HepG2 (cell line): ENCODE measurements around the gene CDKN1A. TPM values are rescaled to one million over a fixed set of nuclear protein-coding genes. Genes with fewer than 3 reads are reported as not detected.

Experiments
- CCAR2 ChIP-seq: fragments of 200-400 bp; formaldehyde crosslinking; optimal IDR thresholded peaks from 2 replicates; pipeline ENCODE3; 2018; ENCODE audit warnings: low read depth, mild to moderate bottlenecking, low read length, moderate library complexity
- CEBPG ChIP-seq: IDR thresholded peaks from 2 replicates; pipeline ENCODE4 v1.6.1; 2016
- DMAP1 ChIP-seq: IDR thresholded peaks from 2 replicates; pipeline ENCODE4 v1.6.1; 2016
- E2F5 ChIP-seq: sonication (generic); formaldehyde crosslinking; conservative IDR thresholded peaks from 2 replicates; pipeline ENCODE4 v1.4.0; 2020; ENCODE audit warnings: missing genetic modification reagents
- ELF4 ChIP-seq: sonication (generic); formaldehyde crosslinking; IDR thresholded peaks from 2 replicates; pipeline ENCODE4 v1.5.0; 2020; ENCODE audit warnings: missing genetic modification reagents, mild to moderate bottlenecking, moderate library complexity, borderline replicate concordance
- FOXC1 ChIP-seq: sonication (generic); formaldehyde crosslinking; IDR thresholded peaks from 2 replicates; pipeline ENCODE4 v1.8.0; 2022; ENCODE audit warnings: mild to moderate bottlenecking, missing genetic modification reagents, borderline replicate concordance
- GATA4 ChIP-seq: sonication (generic); IDR thresholded peaks from 2 replicates; pipeline ENCODE4 v1.6.1; 2016; ENCODE audit warnings: antibody characterized with exemption, low read depth, borderline replicate concordance
- HNRNPL ChIP-seq: fragments of 200-400 bp; formaldehyde crosslinking; IDR thresholded peaks from 2 replicates; pipeline ENCODE4 v1.6.1; 2017; ENCODE audit warnings: mild to moderate bottlenecking, low read depth, low read length
- HOMEZ ChIP-seq: IDR thresholded peaks from 2 replicates; pipeline ENCODE4 v1.6.1; 2016; ENCODE audit warnings: low read depth
- KDM2A ChIP-seq: sonication (generic); formaldehyde crosslinking; IDR thresholded peaks from 2 replicates; pipeline ENCODE4 v1.4.0; 2020; ENCODE audit warnings: low read depth, missing genetic modification reagents, borderline replicate concordance
- MED13 ChIP-seq: sonication (generic); formaldehyde crosslinking; IDR thresholded peaks from 2 replicates; pipeline ENCODE4 v1.5.0; 2020; ENCODE audit warnings: missing genetic modification reagents
- MIXL1 ChIP-seq: IDR thresholded peaks from 2 replicates; pipeline ENCODE4 v1.6.1; 2016
- NBN ChIP-seq: fragments of 450-650 bp; conservative IDR thresholded peaks from 2 replicates; pipeline ENCODE4 v1.6.1; 2017
- NFYC ChIP-seq: IDR thresholded peaks from 2 replicates; pipeline ENCODE4 v1.6.1; 2016; ENCODE audit warnings: missing genetic modification reagents, missing compliant biosample characterization
- SALL1 ChIP-seq: sonication (generic); formaldehyde crosslinking; IDR thresholded peaks from 2 replicates; pipeline ENCODE4 v1.8.0; 2022; ENCODE audit warnings: mild to moderate bottlenecking, missing genetic modification reagents
- SSRP1 ChIP-seq: IDR thresholded peaks from 2 replicates; pipeline ENCODE4 v1.6.1; 2016; ENCODE audit warnings: control low read depth
- TFDP1 ChIP-seq: IDR thresholded peaks from 2 replicates; pipeline ENCODE4 v1.6.1; 2016; ENCODE audit warnings: missing compliant biosample characterization, missing genetic modification reagents, borderline replicate concordance
- YY1 ChIP-seq: IDR thresholded peaks from 2 replicates; pipeline ENCODE4 v1.6.1; 2011; ENCODE audit warnings: low read length, low read depth, moderate library complexity, mild to moderate bottlenecking; ENCODE audit not compliant: insufficient read depth, insufficient replicate concordance
- ZBTB38 ChIP-seq: sonication (generic); formaldehyde crosslinking; IDR thresholded peaks from 2 replicates; pipeline ENCODE4 v1.5.1; 2020; ENCODE audit warnings: mild to moderate bottlenecking, missing genetic modification reagents
- ZBTB7A ChIP-seq: sonication (generic); formaldehyde crosslinking; IDR thresholded peaks from 2 replicates; pipeline ENCODE4 v1.8.0; 2022; ENCODE audit warnings: mild to moderate bottlenecking, missing genetic modification reagents
- ZC3H4 ChIP-seq: sonication (generic); formaldehyde crosslinking; IDR thresholded peaks from 2 replicates; pipeline ENCODE4 v1.4.0; 2020; ENCODE audit warnings: missing genetic modification reagents, borderline replicate concordance
- ZMAT3 ChIP-seq: sonication (generic); formaldehyde crosslinking; conservative IDR thresholded peaks from 2 replicates; pipeline ENCODE4 v1.7.0; 2021; ENCODE audit warnings: missing genetic modification reagents
- ZNF230 ChIP-seq: sonication (generic); formaldehyde crosslinking; IDR thresholded peaks from 2 replicates; pipeline ENCODE4 v1.4.0; 2020; ENCODE audit warnings: mild to moderate bottlenecking, missing genetic modification reagents
- ZNF30 ChIP-seq: sonication (generic); formaldehyde crosslinking; IDR thresholded peaks from 2 replicates; pipeline ENCODE4 v1.5.0; 2020; ENCODE audit warnings: mild to moderate bottlenecking, missing genetic modification reagents
- ZNF331 ChIP-seq: sonication (generic); formaldehyde crosslinking; IDR thresholded peaks from 2 replicates; pipeline ENCODE4 v1.4.0; 2020; ENCODE audit warnings: missing genetic modification reagents
- ZNF891 ChIP-seq: sonication (generic); formaldehyde crosslinking; IDR thresholded peaks from 2 replicates; pipeline ENCODE4 v1.5.0; 2020; ENCODE audit warnings: mild to moderate bottlenecking, missing genetic modification reagents
- polyA plus RNA-seq, 8 experiments: library from polyadenylated mRNA; depleted of rRNA in 3 of 8; stranded (reverse) in 7 of 8; unstranded in 1 of 8; fragments of >200 nt; fragmentation: Illumina TruSeq in 4 of 8; extraction: Trizol in 4 of 8; gene quantifications; 2 replicates each; pipeline versions ENCODE4 v1.2.1 to v1.2.3, GENCODE V29; 2011 to 2016; ENCODE audit warnings: low read depth in 4 of 8, missing spikeins in 1 of 8, mixed read lengths in 1 of 8; ENCODE audit not compliant: insufficient read depth in 1 of 8
- total RNA-seq, 5 experiments: library from RNA; depleted of rRNA; stranded (reverse); fragments of >200 nt; fragmentation: Illumina TruSeq; extraction: Trizol; gene quantifications; 2 replicates each; pipeline ENCODE4 v1.2.3, GENCODE V29; 2016; ENCODE audit warnings: low read depth in 1 of 5

The CDKN1A gene
- total and polyA plus RNA-seq, 2 of the 13 experiments (the other 11 are each of a cell fraction or from before 2014, with no cell fraction given) = 60.7 to 92.1 TPM

- peak; percentile 72; the same call in 1 of the 2 replicates for TF ChIP-seq ZBTB38 (CRISPR knock-in tag)
- TF ChIP-seq GATA4 = peak; percentile 30; the same call in 1 of the 2 replicates
- peak; percentile 82 for TF ChIP-seq ZMAT3 (CRISPR knock-in tag)
- peak; percentile 64 for TF ChIP-seq DMAP1
- TF ChIP-seq ZNF331 (CRISPR knock-in tag) = peak; percentile 70; the same call in 1 of the 2 replicates
- peak; percentile 57 for TF ChIP-seq KDM2A (CRISPR knock-in tag)
- no peak for TF ChIP-seq ZNF30 (CRISPR knock-in tag)
- no peak for TF ChIP-seq CCAR2
- TF ChIP-seq NBN = no peak
- peak; percentile 43 for TF ChIP-seq YY1
- peak; percentile 37; the same call in 1 of the 2 replicates for TF ChIP-seq SSRP1 (CRISPR knock-in tag)
- TF ChIP-seq FOXC1 (CRISPR knock-in tag) = peak; percentile 87; the same call in 1 of the 2 replicates
- TF ChIP-seq SALL1 (CRISPR knock-in tag) = peak; percentile 88
- peak; percentile 74 for TF ChIP-seq ZNF891
- peak; percentile 69 for TF ChIP-seq NFYC (CRISPR knock-in tag)
- TF ChIP-seq HOMEZ (CRISPR knock-in tag) = peak; percentile 30; the same call in 1 of the 2 replicates
- 0 out of 2 replicates have a peak, but pooled peaks have one; percentile 27 for TF ChIP-seq ZNF230 (CRISPR knock-in tag)
- peak; percentile 81; the same call in 1 of the 2 replicates for TF ChIP-seq ELF4
- no peak for TF ChIP-seq E2F5 (CRISPR knock-in tag)
- TF ChIP-seq ZBTB7A = peak; percentile 83
- peak; percentile 80; the same call in 1 of the 2 replicates for TF ChIP-seq ZC3H4
- peak; percentile 65; the same call in 1 of the 2 replicates for TF ChIP-seq MIXL1
- TF ChIP-seq HNRNPL = 0 out of 2 replicates have a peak, but pooled peaks have one; percentile 59
- 0 out of 2 replicates have a peak, but pooled peaks have one; percentile 4 for TF ChIP-seq TFDP1 (CRISPR knock-in tag)
- peak; percentile 45 for TF ChIP-seq CEBPG
- no peak for TF ChIP-seq MED13
These were observed 2.1 kb upstream of the CDKN1A start (continued) for GRCh38 chr6:36676141-36677058.
